RCC 7860 (cell line): Measurements from ENCODE around the gene ANXA7.

ENCODE experiments used
- DNase-seq: peaks from one replicate; pipeline ENCODE4 v3.0.0-alpha.2; 2015; ENCODE audit warnings: low spot score
- FAIRE-seq: peaks from 2 replicates; lab custom pipeline; 2012; peaks lifted over from hg19 to GRCh38; lab: Jason Lieb, UNC

ANXA7 gene

DNA sequence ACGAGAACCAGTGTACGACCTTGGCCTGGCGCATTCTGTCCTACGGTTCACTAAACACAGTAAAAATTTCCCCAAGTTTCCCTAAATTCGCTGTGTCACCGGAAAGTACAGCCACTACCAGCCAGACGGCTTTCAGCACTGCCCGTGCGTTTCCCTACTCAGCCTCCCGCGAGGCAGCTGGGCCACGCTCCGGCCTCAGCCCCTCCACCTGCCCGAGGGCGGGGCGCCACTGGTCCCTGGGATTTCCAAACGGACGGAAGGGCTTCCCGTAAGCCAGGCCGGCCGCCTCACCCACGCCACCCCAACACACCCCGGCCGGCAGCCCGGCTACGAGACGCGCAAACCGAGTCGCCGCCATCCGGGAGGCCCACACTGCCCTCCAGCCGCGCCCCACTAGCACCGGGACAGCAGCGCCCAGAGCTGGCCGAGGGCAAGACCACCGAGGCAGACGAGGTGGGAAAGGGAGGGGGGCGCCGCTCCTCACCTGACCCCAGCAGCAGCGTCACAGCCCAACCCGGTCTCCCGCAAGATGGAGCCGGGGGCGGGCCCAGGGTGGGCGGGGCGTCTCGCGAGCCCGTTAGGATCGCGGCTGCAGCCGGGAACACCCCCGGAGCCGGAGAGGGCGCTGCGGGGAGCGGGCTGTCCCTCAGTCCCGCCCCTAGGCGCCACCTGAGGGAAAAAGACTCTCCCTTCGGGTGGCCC is at the start of gene ANXA7:
TSS of gene ANXA7 (minus strand) at position 531 of the 702 bp plus-strand sequence. CDS start 13,202 bp downstream, outside the sequence.
- DNase-seq (peak; percentile 69), FAIRE-seq (no peak)

DNA sequence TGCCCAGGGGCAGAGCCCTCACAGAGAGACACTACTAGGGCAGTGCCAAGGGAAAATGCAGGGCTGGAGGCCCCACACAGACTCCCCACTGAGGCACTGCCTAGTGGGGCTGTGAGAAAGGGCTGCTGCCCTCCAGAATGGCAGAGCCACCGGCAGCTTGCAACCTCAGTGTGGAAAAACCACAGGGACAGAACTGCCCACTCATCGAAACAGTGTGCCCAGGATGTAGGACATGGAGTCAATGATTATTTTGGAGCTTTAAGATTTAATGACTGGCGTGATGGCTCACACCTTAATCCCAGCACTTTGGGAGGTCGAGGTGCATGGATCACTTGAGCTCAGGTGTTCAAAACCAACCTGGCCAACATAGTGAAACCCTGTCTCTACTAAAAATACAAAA is 47.0 kb upstream of the ANXA7 start:
- DNase-seq (no peak), FAIRE-seq (no peak)

DNA sequence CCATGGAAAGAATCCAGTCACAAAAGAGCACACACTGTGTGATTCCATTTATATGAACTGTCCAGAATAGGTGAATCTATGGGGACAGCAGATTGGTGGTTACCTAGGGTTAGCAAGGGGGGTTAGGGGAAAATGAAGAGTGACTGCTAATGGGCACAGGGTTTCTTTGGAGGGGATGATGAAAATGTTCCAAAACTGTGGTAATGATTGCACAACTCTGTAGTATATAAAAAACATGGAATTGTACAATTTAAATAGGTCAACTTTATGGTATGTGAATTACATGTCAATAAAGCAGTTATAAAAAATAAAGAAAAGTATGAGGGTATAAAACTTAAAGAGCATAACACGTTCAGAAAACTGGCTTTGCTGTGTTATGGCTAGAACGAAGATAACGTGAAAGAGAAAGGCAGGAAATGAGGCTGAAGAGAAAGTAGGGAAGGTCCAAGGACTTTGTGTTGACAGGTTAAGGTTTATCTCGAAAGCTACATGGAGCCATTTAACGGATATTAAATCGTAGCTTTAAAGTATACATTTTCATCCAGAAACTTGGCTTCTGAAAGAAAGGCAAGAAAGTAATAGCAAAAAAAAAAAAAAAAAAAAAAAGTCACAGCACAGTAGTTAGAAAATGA is 45.9 kb upstream of the ANXA7 start:
- DNase-seq: no peak
- FAIRE-seq: no peak

DNA sequence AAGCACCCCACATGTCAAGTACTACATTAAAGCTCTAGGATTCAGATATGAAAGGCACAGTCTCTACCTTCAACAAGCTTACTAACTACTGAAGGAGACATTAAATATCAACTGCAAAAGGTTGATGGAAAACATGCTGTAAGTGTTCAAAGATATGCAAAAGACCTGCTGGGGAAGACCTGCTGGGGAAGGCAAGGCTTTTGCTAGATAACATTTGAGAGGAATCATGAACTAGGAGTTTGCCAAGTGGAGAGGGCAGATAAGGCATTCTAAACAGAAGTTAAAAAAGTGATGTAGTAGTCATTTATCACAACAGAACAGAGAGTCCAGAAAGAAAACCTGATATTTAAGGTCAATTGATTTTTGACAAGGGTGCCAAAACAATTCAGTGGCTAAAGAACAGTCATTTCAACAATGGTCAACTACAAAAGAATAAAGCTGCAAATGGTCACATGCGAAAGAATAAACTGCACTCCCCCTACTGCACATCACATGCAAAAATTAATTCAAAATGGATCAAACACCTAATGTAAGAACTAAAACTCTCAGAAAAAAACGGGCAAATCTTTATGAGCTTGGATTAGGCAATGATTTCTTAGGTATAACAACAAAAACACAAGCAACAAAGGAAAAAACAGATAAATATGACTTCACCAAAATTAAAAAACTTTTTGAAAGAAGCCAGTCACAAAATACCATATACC is 42.5 kb upstream of the ANXA7 start:
- DNase-seq (no peak), FAIRE-seq (no peak)

DNA sequence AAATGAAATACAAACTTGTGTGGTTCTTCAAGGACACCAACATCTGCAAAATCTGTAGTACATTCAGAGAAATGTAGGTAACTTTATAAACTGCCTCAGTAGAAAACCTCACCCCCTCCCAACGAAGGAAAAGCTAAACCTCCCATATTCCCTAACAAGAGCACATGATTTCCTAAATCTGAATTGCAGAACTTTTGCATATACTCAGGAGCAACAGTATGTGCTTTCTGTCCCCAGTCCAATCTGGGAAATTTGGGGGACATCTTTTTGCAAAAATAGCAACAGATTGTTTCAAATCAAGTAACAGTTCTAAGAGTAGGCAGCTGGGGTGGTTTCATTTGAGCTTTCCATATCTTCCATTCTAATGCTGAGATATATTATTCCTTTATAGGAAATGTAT is 35.3 kb upstream of the ANXA7 start:
- DNase-seq (no peak), FAIRE-seq (no peak)

DNA sequence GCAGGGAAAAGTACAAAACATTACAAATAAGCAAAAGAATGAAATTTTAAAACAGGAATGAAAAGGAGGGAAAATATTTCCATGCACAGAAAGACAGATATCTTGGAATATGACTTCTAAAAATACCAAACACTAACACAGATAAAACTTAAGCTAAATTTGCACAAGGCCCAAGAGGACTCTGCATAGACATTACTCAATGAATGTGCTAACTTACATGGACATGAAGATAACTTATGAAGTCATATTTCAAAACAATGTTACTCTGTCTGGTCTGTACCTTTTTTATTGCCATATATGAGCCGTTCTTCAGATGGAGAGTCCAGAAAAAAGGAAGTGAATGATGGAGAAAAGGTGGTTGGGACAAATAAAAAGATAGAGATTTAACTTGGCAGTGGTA is 34.5 kb upstream of the ANXA7 start:
- DNase-seq (no peak), FAIRE-seq (no peak)

DNA sequence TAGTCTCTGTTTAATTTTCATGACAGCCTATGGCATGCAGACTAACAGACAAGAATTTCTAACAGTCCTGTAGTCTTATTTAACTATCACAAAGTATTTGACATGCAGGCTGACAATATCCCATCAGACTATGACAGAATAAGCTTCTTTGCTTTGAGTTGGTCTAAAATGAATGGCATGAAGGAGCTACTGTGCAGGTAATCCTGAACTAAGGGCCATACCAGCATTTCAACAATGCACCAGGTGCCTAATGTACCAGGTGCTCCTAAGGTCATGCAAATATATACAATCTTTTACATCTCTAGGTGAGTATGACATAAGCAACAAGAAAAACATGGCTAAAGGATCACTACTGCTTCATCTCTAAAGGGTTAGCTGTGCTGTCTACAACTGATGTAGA is 33.1 kb upstream of the ANXA7 start:
- DNase-seq (no peak), FAIRE-seq (no peak)

DNA sequence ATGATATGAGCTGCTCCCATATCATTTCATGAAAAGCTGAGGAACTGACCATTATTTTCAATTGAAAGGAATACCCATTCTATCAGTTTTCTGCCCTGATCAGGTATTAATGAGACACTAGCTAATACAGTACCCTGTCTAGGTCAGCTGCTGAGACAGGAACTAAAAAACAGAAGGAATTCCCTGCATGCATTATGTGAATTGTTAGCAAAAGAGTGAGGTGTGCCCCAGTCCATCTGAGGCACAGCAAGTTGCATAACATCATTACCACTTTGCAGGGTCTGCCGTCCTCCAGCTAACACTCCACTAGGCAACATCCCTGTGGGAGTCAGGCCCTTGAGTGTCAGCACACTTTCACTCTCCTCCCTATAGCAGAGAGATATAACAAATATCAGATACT is 30.6 kb upstream of the ANXA7 start:
- DNase-seq (no peak), FAIRE-seq (no peak)

DNA sequence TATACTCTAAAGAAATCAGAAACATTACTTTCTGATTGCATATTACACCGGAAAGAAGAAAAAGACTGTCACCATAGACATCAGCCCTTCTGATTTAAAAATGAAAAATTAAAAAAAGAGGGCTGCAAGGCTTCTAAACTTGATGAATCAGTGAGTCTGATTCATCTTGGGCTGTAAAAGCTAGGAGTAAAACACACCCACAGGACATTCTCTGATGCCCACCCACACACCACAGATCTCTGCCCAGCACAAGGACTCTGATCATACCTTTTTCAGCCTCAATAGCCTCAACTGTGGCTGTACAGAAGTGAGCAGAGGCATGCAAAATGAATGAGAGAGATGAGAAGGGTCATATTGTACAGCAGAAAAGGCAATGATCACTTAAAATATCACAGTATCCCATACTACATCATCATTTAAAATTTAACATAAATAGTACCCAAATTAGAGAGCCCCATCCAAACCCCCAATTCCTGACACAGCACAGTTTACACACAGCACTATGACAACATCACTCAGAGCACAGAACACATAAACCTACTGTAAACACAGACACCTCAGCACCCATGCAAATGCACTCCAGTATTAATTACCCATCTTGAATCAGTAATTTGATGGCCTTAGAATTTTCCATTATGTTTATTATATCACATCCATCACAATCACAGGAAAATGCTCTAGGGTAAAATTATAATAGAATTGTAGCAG is 25.9 kb upstream of the ANXA7 start:
- DNase-seq (peak; percentile 22), FAIRE-seq (peak; percentile 77)

DNA sequence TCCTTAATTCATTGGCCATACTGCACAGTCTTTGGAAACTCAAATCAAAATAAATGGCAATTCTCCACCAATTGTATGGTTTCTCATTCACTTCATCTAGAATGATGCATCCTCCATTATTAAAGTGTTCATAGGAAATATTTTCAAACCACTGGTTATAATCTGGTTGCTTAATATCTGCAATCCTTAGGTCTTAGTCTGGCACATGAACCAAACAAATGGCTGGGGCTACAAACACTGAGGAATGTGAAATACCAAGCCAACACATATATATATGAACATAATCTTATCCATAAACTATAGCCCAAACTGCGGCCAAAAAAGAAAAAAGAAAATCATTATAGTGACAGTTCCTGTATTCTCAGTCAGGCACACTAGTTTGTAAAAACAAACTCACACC is 25.2 kb upstream of the ANXA7 start:
- FAIRE-seq: no peak
- no peak for DNase-seq

DNA sequence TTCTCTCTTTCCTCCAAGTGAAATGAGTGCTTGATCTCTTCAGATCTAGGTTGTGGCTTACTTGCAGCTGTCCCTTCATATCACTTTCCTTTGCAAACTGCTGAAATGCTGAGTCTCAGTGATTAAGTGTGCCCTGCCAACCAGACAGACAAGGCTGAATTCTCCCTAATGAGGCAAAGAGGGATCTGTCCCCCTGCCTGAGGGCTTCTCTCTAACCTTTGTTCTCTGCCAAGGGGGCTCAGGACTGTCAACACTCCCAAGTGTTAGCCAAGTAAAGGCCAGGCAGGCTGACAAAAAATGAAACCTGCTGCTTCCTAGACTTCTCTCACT is 19.6 kb upstream of the ANXA7 start, which contains the start of gene MSS51:
TSS of gene MSS51 (minus strand) at position 24 of the 330 bp plus-strand sequence. CDS start 5,277 bp downstream, outside the sequence.
- FAIRE-seq: no peak
- DNase-seq: no peak

DNA sequence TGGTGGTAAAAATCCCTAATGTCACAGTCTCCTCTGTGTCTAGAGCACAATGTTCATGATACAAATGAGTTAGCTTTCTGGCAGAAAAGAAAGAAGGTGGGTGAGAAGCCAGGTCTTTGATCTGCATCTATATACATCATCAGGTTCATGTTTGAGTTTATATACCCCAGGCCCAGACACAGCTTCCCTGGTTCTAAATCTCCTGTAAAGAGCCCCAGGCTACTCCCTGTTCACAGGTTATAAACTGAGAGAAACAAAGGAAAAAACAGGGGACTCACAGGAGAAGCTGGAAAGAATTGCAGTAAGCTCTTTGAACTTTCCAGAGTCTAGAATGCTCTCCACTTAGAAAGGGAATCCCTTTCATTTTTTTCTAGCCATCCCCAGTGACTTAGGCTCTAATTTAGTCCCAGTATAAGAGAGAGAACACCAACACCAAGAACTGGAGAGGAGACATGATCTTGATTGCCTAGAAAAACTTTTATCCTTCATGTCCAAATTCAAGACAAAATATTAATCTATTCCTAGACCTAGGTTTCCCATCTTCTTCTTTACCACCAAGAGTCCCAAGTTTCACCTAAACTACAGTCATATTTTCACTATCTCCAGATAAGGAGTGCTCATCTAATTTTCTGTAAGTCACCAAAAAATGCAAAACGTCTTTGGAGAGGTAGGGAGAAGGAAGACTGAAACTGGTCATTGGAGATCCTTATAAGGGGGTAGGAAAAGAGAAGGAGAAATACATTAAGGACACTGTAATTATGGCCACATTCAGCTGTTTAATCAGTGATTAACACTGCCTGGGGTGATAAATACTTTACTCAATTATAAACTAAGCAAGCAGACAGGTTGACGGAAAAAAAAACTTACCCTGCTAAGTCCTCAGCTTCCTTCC is 19.0 kb upstream of the ANXA7 start:
- FAIRE-seq: no peak
- DNase-seq: no peak

DNA sequence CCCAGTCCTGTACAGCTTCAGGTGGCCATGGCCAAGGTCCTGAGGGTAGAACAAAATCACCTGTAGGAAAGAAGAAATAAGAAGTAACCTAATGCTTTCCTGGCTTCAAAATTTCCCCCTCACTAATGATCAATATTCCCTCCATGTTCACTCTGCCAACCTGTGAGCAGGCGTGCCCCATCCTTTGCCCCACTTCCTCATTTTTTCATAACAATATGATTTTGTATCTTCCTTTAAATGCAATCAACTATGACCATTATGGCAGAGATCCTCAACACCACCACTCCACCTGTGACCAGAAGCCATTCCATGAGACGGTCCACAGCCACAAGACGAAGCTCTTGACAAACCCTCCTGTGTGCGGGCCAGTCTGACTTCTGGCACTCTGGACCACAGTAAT is 12.5 kb upstream of the ANXA7 start:
- no peak for FAIRE-seq
- DNase-seq: no peak

DNA sequence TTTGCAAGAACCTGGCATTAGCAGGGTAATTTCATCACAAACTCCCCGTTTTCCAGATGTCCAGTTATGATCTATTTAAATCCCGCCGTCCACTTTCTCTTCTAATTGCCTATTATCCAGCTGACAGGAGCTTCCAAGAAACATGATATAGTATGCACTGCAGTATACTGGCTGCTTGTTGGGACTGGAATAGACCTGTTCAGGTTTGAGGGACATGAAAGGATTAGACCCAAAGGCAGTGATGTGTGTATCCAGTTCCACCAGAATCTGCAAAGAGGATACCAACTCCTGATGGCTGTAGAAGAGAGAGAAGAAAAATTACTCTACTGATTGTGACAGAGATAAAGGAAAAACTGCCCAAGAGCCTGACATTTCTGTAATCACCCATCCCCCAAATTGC is 10.6 kb upstream of the ANXA7 start:
- FAIRE-seq (no peak), DNase-seq (no peak)

DNA sequence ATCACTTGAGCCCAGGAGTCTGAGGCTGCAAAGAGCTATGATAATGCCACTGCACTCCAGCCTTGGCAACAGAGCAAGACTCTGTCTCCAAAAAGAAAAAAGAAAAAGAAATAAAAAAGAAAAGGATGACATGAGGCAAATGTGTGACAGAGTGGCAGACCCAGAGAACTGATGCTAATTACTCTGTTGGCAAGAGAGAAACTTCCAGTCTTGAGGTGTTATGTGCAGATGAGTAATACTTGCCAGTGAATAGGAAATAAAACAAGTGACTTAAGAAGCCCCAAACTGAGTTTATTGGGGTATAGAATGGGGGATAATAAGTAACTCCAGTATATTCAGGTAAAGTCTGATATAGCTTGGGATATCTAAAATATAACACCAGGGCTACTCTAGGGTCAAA is 9.5 kb upstream of the ANXA7 start:
- FAIRE-seq: no peak
- no peak for DNase-seq

DNA sequence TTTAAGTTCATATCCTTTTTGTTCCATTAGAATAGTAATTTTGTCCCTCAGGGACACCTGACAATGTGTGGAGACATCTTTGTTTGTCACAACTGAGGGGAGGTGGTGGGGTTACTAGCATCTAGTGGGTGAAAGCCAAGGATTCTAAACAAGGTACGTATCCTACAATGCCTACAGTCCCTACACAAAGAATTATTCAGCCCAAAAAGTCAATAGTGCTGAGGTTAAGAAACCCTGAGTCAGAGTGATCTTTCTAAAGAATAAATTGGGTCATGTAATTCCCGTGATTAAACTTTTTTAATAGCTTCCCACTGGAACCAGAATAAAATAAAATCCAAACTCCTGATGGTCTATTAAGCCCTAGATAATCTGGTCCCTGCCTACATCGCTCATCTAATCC is 2.7 kb upstream of the ANXA7 start:
- FAIRE-seq (no peak), DNase-seq (no peak)

DNA sequence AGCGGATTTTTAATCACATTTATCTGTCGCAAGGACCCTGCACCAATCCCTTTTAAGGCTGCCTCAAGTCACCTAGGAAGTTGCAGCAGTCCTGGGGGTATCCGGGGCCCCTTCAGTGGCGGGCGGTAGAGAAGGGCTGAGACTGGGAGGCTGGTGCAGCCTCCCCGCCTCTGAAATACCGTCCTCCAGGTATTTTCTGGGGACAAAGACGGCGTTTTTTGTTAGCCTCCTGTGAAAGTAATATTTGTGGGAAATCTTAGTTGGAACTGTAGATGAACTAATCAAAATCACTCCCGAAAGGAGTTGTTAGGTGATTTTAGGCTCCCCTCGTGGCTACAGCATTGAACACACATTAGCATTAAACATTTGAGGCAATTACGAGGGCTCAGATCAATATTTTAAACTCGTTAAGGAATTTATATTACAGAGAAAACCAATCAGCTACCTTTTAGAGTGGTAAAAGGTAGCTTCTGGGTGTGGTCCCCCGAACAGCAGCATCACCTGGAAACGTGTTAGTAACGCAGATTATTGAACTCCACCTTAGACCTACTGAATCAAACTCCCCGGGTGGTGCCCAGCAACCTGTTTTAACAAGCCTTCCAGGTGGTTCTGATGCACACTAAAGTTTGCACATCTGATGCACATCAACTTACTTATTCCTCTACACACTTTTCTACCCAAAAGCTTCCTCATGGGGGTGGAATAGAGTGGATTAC is 530 bp upstream of the ANXA7 start:
- FAIRE-seq (no peak), DNase-seq (no peak)

DNA sequence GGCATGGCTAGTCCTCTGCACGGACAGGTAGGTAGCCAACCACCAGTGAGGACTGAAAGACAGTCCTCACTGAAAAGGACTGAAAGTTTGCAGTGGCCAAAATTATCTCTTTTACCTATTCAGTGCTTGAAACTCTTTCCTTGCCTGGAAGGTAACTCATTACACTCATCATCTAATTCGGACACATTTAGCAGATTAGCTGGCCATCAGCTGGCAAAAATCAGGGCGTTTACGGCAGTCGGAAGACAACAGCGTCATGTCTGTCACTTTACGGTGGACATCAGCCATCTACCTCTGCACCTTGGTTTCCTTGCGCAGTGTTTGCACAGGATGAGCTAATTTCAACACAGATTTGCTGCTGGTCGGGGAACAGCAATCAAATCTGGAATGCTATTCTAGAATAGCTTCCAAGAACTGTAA is 740 bp downstream of the ANXA7 start:
- DNase-seq (no peak), FAIRE-seq (no peak)

DNA sequence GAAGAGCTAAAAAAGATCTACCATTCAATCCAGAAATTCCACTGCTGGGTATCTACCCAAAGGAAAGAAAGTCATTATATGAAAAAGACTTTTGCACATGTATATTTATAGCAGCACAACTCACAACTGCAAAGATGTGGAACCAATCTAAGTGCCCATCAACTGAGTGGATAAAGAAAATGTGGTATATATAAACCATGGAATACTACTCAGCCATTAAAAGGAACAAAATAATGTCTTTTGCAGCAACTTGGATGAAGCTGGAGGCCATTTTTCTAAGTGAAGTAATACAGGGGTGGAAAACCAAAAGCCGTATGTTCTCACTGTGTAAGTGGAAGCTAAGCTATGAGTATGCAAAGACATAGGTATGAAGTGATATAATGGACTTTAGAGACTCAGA is 3.0 kb downstream of the ANXA7 start:
- no peak for DNase-seq
- FAIRE-seq: no peak

DNA sequence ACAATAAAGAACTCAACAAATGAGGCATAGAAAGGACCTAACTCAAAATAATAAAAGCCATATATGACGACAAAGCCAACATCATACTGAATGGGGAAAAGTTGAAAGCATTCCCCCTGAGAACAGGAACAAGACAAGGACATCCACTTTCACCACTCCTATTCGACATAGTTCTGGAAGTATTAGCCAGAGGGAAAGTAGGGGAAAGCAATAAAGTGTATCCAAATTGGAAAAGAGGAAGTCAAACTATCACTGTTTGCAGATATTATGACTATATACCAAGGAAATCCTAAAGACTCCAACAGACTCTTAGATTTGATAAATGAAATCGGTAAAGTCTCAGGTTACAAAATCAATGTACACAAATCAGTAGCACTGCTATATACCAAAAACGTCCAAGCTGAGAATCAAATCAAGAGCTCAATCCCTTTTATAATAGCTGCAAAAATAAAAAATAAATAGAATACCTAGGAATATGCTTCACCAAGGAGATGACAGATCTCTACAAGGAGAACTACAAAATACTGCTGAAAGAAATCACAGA is 4.8 kb downstream of the ANXA7 start:
- FAIRE-seq: no peak
- DNase-seq: no peak
